ENCODE data around the gene F13A1.

DNA sequence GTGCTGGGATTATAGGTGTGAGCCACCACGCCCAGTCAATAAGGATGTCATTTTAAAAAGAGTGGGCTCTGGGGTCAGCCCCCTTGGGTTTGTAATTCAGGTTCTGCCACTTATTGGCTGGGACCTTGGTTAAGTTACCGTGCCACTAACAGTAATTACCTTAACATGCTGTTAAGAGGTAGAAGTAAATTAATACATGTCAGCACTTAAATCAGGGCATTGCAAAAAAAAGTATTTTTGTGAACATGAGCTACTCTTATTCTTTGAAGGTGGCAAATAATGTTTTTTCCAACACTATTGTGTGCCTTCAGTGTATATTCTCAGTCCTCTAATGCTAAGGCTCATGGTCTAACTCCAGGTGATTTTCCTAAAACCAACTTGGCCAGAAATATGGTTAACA lies 109.5 kb downstream of the F13A1 start:
- TF ChIP-seq, protein P1, sequence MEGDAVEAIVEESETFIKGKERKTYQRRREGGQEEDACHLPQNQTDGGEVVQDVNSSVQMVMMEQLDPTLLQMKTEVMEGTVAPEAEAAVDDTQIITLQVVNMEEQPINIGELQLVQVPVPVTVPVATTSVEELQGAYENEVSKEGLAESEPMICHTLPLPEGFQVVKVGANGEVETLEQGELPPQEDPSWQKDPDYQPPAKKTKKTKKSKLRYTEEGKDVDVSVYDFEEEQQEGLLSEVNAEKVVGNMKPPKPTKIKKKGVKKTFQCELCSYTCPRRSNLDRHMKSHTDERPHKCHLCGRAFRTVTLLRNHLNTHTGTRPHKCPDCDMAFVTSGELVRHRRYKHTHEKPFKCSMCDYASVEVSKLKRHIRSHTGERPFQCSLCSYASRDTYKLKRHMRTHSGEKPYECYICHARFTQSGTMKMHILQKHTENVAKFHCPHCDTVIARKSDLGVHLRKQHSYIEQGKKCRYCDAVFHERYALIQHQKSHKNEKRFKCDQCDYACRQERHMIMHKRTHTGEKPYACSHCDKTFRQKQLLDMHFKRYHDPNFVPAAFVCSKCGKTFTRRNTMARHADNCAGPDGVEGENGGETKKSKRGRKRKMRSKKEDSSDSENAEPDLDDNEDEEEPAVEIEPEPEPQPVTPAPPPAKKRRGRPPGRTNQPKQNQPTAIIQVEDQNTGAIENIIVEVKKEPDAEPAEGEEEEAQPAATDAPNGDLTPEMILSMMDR (IDR thresholded peaks at IDR 0.05) = no peak
- TF ChIP-seq YY1 (IDR thresholded peaks at IDR 0.05; ENCODE audit: low read depth) = no peak
- TF ChIP-seq, protein P2, sequence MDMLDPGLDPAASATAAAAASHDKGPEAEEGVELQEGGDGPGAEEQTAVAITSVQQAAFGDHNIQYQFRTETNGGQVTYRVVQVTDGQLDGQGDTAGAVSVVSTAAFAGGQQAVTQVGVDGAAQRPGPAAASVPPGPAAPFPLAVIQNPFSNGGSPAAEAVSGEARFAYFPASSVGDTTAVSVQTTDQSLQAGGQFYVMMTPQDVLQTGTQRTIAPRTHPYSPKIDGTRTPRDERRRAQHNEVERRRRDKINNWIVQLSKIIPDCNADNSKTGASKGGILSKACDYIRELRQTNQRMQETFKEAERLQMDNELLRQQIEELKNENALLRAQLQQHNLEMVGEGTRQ (IDR thresholded peaks at IDR 0.05; ENCODE audit: borderline replicate concordance, low read depth, low read length) = no peak
- TF ChIP-seq SMC3 (IDR thresholded peaks at IDR 0.05; ENCODE audit: low read depth, low read length) = no peak
- no peak for TF ChIP-seq FOXM1 (IDR thresholded peaks at IDR 0.05; ENCODE audit: low read depth)
- TF ChIP-seq TAF1 (IDR thresholded peaks at IDR 0.05; ENCODE audit: borderline replicate concordance, low read depth, low read length) = no peak
- no peak for TF ChIP-seq TCF12 (IDR thresholded peaks at IDR 0.05)
- TF ChIP-seq, protein P3, sequence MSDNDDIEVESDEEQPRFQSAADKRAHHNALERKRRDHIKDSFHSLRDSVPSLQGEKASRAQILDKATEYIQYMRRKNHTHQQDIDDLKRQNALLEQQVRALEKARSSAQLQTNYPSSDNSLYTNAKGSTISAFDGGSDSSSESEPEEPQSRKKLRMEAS (IDR thresholded peaks at IDR 0.05; ENCODE audit: low read depth) = no peak
- TF ChIP-seq POLR2AphosphoS5 (IDR thresholded peaks at IDR 0.05; ENCODE audit: low read depth, low read length) = no peak
- TF ChIP-seq EP300 (IDR thresholded peaks at IDR 0.05; ENCODE audit: borderline replicate concordance in 1 of 2, low read depth in 1 of 2, low read length in 1 of 2) = no peak
- TF ChIP-seq RCOR1 (IDR thresholded peaks at IDR 0.05; ENCODE audit: low read length) = no peak
- no peak for TF ChIP-seq RFX5 (IDR thresholded peaks at IDR 0.05; ENCODE audit: low read length)
- no peak for TF ChIP-seq SIN3A (IDR thresholded peaks at IDR 0.05; ENCODE audit: borderline replicate concordance, low read depth, low read length)

All from SK-N-SH (cell line).